ENCODE measurements around the gene PSTPIP2.

Gene PSTPIP2, protein sequence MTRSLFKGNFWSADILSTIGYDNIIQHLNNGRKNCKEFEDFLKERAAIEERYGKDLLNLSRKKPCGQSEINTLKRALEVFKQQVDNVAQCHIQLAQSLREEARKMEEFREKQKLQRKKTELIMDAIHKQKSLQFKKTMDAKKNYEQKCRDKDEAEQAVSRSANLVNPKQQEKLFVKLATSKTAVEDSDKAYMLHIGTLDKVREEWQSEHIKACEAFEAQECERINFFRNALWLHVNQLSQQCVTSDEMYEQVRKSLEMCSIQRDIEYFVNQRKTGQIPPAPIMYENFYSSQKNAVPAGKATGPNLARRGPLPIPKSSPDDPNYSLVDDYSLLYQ

DNA sequence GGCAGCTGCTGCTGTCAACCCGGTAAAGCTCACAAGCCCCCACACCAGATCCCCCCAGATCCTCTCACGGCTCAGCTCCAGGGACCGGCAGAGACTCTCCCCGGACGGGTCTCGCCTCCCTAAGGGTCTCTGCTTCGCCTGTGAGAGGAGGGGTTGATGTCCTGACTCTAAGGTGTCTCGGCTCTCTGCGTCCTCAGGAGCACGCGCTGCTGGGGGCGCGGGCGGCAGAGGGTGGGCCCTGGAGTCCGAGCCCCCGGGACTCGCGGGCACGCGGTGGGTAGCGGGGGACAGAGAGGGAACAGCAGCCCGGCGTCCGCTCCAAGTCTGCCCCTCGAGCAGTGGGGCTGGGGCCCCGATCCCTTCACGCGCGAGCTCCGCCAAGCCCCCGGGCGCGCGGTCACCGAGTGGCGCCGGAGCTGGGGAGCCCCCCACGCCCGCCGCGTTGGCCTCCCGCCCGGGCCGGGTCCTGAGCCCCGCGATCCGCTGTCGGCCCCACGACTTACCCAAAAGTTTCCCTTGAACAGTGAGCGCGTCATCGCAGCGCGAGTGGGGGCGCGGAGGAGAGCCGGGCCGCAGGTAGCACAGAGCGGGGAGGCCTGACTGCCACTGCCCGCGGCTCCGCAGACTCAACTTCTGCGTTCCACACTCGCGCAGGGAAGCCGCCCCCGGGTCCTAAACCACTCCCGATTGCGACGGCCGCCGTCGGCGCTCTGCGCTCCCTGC, at the start of gene PSTPIP2:
TSS of gene PSTPIP2 (minus strand) at position 608 of the 723 bp plus-strand sequence. CDS start at position 536, 72 bp downstream.
- Histone ChIP-seq H3K9ac (ENCODE audit: low read length) (peak within 1 kb of the TSS; percentile 3), H3K27me3 (ENCODE audit: control insufficient read depth, insufficient read depth, low read length) (no peaks in the 10 kb centered on the region), H3K27ac (ENCODE audit: low read depth, low read length) (no peak within 1 kb of the TSS), H3K4me1 (ENCODE audit: control insufficient read depth, insufficient read depth, low read length) (peaks cover 9% of the 10 kb centered on the region), H3K4me3 (ENCODE audit: low read length) (peak within 1 kb of the TSS; percentile 78), H3K36me3 (ENCODE audit: control insufficient read depth, insufficient read depth, low read length) (no peaks in the 10 kb centered on the region)

DNA sequence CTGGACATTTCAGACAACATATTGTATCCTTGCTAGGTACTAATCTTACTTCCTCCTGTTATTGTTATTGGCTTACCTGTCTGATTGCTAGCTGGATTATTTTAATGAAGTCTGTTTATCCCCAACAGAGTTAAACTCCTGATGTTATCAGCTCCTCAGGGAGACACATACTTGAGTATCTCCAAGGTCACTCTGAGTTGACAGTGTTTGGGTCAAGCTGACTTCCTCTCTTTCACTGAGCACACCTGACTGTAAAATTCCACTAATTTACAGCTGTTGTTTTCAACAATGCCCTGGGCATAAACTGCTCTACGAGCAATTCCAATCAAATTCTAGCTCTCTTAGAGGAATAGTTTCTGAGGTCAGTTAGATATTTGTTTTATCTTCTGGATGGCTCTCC, 41.7 kb upstream of the PSTPIP2 start:
- Histone ChIP-seq H3K27ac (ENCODE audit: low read depth, low read length) (no peak overlapping the region), H3K36me3 (ENCODE audit: control insufficient read depth, insufficient read depth, low read length) (peaks cover 4% of the 10 kb centered on the region), H3K27me3 (ENCODE audit: control insufficient read depth, insufficient read depth, low read length) (no peaks in the 10 kb centered on the region), H3K4me3 (ENCODE audit: low read length) (no peak overlapping the region), H3K9ac (ENCODE audit: low read length) (no peak overlapping the region), H3K4me1 (ENCODE audit: control insufficient read depth, insufficient read depth, low read length) (no peaks in the 10 kb centered on the region)

DNA sequence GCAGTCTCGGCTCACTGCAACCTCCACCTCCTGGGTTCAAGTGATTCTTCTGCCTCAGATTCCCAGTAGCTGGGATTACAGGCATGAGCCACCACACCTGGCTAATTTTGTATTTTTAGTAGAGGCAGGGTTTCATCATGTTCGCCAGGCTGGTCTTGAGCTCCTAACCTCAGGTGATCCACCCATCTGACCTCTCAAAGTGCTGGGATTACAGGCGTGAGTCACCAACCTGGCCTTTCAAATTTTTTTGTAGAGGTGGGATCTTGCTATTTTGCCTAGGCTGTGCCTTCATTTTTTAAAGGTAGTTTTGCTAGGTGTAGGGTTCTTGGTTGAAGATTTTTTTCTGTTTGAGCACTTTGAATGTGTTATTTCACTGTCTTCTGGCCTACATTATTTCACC, 38.3 kb upstream of the PSTPIP2 start:
- no peaks in the 10 kb centered on the region for H3K4me1 ChIP-seq (ENCODE audit: control insufficient read depth, insufficient read depth, low read length)
- peaks cover 4% of the 10 kb centered on the region for H3K36me3 ChIP-seq (ENCODE audit: control insufficient read depth, insufficient read depth, low read length)
- H3K9ac ChIP-seq (ENCODE audit: low read length), result no peak overlapping the region
- no peak overlapping the region for H3K27ac ChIP-seq (ENCODE audit: low read depth, low read length)
- no peaks in the 10 kb centered on the region for H3K27me3 ChIP-seq (ENCODE audit: control insufficient read depth, insufficient read depth, low read length)
- H3K4me3 ChIP-seq (ENCODE audit: low read length), result no peak overlapping the region

DNA sequence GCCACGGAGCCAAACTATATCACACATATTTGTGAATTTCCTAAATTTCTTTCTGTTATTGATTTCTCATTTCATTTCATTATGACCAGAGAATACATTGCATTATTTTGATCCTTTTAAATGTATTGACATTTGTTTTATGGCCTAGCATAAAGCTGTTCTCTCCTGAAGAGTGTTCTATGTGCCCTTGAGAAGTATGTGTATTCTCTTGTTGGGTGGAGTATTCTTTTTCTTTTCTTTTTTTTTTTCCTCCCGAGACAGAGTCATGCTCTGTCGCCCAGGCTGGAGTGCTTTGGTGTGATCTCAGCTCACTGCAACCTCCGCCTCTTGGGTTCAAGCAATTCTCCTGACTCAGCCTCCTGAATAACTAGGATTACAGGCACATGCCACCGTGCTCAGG, 37.3 kb upstream of the PSTPIP2 start:
- no peak overlapping the region for H3K9ac ChIP-seq (ENCODE audit: low read length)
- no peak overlapping the region for H3K27ac ChIP-seq (ENCODE audit: low read depth, low read length)
- no peaks in the 10 kb centered on the region for H3K27me3 ChIP-seq (ENCODE audit: control insufficient read depth, insufficient read depth, low read length)
- H3K4me1 ChIP-seq (ENCODE audit: control insufficient read depth, insufficient read depth, low read length), result peaks cover 4% of the 10 kb centered on the region
- H3K36me3 ChIP-seq (ENCODE audit: control insufficient read depth, insufficient read depth, low read length), result peaks cover 4% of the 10 kb centered on the region
- no peak overlapping the region for H3K4me3 ChIP-seq (ENCODE audit: low read length)

DNA sequence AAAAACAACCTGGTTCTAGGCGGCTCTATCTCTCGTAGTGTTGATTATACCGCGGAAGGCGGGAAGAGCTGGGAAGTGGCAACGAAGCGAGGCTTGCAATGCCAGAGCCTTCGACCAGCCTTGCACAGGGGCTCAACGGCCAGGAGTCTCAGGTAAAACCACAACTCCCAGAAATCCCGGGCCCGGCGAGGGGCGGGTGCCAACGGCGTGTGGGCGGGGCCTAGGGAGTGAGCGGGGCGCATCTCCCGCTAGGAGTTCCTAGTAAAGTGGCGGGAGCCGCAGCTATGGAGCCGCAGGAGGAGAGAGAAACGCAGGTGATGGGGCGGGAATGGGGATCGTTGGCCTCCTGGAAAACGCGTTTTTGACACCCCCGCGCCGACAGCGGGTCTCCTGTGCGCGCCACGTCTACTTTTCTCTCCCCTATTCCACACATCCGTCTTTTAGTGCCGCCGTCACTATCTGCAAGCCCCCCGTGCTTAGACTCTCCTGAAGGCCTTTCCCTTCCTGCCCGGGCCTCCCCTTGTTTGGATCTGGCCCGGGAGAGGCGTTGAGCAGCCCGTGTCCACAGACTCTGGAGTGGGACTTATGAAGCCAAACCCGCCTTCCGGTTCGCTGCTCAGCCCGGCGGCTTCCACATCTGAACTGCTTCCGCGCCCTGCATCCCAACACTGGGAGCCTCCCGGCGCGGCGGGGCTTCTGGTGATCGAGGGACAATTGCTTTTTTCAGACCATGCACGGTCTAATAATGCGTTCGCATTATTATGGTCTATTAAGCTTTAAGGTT, 32.3 kb upstream of the PSTPIP2 start, which contains the start of gene HAUS1:
TSS of gene HAUS1 (plus strand) at position 258 of the 784 bp plus-strand sequence. CDS start at position 285, 27 bp downstream.
- Histone ChIP-seq H3K4me3 (ENCODE audit: low read length) (peak within 1 kb of the TSS; percentile 94), H3K27me3 (ENCODE audit: control insufficient read depth, insufficient read depth, low read length) (no peaks in the 10 kb centered on the region), H3K36me3 (ENCODE audit: control insufficient read depth, insufficient read depth, low read length) (no peaks in the 10 kb centered on the region), H3K27ac (ENCODE audit: low read depth, low read length) (peak within 1 kb of the TSS; percentile 81), H3K4me1 (ENCODE audit: control insufficient read depth, insufficient read depth, low read length) (peaks cover 4% of the 10 kb centered on the region), H3K9ac (ENCODE audit: low read length) (peak within 1 kb of the TSS; percentile 84)

DNA sequence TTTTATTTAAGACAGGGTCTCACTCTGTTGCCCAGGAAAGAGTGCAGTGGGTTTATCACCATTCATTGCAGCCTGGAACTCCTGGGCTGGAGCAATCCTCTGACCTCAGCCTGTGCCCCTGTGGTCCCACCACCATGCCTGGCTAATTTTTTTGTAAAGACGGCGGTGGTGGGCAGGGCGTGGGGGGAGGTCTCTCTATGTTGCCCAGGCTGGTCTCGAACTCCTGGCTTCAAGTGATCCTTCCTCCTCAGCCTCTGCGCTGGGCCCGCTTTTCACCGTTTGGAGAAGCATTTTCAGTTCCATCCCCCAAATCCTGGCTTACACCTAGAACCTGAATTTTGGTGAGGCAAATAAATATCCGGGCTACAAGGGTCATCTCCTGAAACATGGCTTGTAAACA, 27.4 kb upstream of the PSTPIP2 start:
- no peaks in the 10 kb centered on the region for H3K27me3 ChIP-seq (ENCODE audit: control insufficient read depth, insufficient read depth, low read length)
- no peak overlapping the region for H3K9ac ChIP-seq (ENCODE audit: low read length)
- peaks cover 6% of the 10 kb centered on the region for H3K4me1 ChIP-seq (ENCODE audit: control insufficient read depth, insufficient read depth, low read length)
- no peaks in the 10 kb centered on the region for H3K36me3 ChIP-seq (ENCODE audit: control insufficient read depth, insufficient read depth, low read length)
- H3K4me3 ChIP-seq (ENCODE audit: low read length), result no peak overlapping the region
- H3K27ac ChIP-seq (ENCODE audit: low read depth, low read length), result no peak overlapping the region

DNA sequence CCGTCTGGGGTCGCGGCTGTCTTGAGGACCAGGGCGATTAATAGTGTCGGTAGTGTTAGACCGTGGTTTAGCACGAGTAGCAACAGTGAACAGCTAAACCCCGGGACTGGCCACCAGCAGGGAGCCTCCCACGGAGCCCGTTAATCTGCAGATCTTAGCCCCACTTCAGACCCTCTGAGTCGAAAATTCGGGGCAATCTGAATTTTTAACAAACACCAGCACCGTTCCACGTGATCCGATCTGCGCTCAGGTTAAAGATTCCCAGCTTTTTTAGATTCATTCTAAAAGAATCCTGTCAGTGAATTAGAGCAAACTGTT, 26.5 kb upstream of the PSTPIP2 start:
- Histone ChIP-seq H3K27me3 (ENCODE audit: control insufficient read depth, insufficient read depth, low read length) (no peaks in the 10 kb centered on the region), H3K36me3 (ENCODE audit: control insufficient read depth, insufficient read depth, low read length) (peaks cover 2% of the 10 kb centered on the region), H3K9ac (ENCODE audit: low read length) (peak overlapping the region; percentile 38), H3K4me1 (ENCODE audit: control insufficient read depth, insufficient read depth, low read length) (peaks cover 6% of the 10 kb centered on the region), H3K4me3 (ENCODE audit: low read length) (peak overlapping the region; percentile 90), H3K27ac (ENCODE audit: low read depth, low read length) (peak overlapping the region; percentile 95)

DNA sequence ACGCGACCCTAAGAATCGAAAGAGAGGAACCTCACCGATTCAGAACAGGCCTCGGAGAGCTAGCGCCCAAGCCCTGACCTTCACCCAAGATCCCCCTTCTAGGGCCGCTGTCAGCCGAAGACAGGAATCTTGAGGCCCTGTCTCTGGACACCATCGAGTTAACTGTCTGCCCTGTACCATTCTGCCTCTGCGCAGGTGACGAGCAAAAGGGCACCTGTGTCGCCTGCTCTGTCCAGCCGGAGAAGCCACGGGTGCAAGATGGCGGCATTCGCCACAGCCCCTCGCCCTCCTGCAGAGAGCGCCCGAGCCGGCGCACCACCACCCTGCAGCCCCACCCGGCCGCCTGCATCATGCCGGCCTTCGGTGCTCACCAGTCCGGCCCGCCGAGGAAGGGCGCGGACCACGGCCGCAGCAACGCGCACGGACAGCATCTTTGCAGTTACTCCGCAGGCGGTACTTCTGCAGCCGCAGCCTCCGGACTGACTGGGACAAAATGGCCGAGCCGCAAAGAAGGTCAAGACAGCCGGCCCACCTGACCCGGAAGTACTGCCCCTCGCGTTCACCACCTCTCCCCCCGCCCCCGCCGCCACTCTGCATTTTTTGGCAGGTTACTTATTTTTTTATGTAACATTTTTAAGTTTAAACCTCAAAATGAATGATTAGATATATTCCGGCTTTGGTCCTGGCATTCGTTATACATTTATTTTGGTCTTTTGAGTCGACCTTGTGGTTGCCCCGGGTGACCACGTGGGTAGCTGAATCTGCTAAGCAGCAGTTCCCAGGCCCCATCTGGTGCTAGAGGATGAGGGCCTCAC, 25.9 kb upstream of the PSTPIP2 start, which contains the start of gene ATP5F1A:
TSS of gene ATP5F1A (minus strand) at position 496 of the 815 bp plus-strand sequence. CDS start at position 431, 65 bp downstream.
- Histone ChIP-seq H3K9ac (ENCODE audit: low read length) (peak within 1 kb of the TSS; percentile 87), H3K36me3 (ENCODE audit: control insufficient read depth, insufficient read depth, low read length) (peaks cover 2% of the 10 kb centered on the region), H3K27me3 (ENCODE audit: control insufficient read depth, insufficient read depth, low read length) (no peaks in the 10 kb centered on the region), H3K4me3 (ENCODE audit: low read length) (peak within 1 kb of the TSS; percentile 90), H3K4me1 (ENCODE audit: control insufficient read depth, insufficient read depth, low read length) (peaks cover 6% of the 10 kb centered on the region), H3K27ac (ENCODE audit: low read depth, low read length) (peak within 1 kb of the TSS; percentile 95)

DNA sequence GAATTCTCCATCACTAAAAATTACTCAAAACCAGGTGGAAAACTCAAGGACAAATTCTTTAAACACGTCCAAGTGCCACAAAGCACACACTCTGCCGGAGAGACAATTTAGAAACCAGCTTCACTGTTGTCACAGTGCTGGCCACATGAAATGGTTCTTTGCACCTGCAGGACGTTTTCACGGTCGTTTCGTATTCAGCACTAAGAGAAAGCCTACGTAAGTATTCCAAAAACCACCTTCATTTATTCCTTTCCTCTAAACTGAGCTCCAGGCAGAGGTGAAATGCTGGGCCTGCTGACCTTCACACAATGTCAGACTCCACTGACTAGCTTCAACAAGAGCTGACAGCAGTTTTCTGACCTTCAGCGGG, 25.4 kb upstream of the PSTPIP2 start:
- Histone ChIP-seq H3K27me3 (ENCODE audit: control insufficient read depth, insufficient read depth, low read length) (no peaks in the 10 kb centered on the region), H3K36me3 (ENCODE audit: control insufficient read depth, insufficient read depth, low read length) (peaks cover 2% of the 10 kb centered on the region), H3K27ac (ENCODE audit: low read depth, low read length) (peak overlapping the region; percentile 95), H3K4me3 (ENCODE audit: low read length) (peak overlapping the region; percentile 90), H3K9ac (ENCODE audit: low read length) (peak overlapping the region; percentile 87), H3K4me1 (ENCODE audit: control insufficient read depth, insufficient read depth, low read length) (peaks cover 6% of the 10 kb centered on the region)

DNA sequence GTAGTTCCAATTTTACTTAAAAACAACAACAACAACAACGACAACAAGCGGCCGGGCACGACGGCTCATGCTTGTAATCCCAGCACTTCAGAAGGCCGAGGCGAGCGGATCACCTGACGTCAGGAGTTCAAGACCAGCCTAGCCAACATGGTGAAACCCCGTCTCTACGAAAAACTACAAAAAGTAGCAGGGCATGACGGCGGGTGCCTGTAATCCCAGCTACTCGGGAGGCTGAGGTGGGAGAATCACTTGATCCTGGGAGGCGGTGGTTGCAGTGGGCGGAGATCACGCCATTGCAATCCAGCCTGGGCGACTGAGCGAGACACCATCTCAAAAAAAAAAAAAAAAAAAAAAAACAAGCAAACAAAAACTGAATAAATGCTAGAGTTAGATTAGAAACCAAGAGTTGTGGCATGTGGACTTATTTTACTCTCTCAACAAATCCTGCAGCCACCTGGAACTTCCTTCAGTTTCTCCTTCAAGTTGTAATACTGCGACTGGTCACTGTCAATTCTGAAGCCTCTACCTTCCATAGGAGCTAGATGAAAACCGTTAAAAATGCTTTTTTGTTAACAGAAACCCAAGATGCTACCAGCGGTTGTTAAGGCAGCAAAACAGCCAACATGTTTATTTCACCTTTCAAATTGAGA, 24.7 kb upstream of the PSTPIP2 start:
- H3K27me3 ChIP-seq (ENCODE audit: control insufficient read depth, insufficient read depth, low read length), result no peaks in the 10 kb centered on the region
- H3K4me1 ChIP-seq (ENCODE audit: control insufficient read depth, insufficient read depth, low read length), result peaks cover 6% of the 10 kb centered on the region
- H3K36me3 ChIP-seq (ENCODE audit: control insufficient read depth, insufficient read depth, low read length), result peaks cover 2% of the 10 kb centered on the region
- H3K4me3 ChIP-seq (ENCODE audit: low read length), result peak overlapping the region; percentile 90
- peak overlapping the region; percentile 95 for H3K27ac ChIP-seq (ENCODE audit: low read depth, low read length)
- peak overlapping the region; percentile 87 for H3K9ac ChIP-seq (ENCODE audit: low read length)

DNA sequence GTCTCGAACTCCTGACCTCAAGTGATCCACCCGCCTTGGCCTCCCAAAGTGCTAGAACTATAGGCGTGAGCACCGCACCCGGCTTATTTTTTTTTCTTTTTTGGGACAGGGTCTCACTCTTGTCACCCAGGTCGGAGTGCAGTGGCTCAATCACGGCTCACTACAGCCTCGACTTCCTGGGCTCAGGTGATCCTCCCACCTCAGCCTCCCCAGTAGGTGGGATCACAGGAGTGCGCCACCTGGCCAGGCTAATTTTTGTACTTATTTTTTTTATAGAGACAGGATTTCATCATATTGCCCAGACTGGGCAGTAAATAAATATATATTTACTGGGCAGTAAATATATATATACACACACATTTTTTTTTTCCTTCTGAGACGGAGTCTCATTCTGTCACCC, 23.5 kb upstream of the PSTPIP2 start:
- Histone ChIP-seq H3K4me3 (ENCODE audit: low read length) (peak overlapping the region; percentile 21), H3K9ac (ENCODE audit: low read length) (no peak overlapping the region), H3K27ac (ENCODE audit: low read depth, low read length) (no peak overlapping the region), H3K36me3 (ENCODE audit: control insufficient read depth, insufficient read depth, low read length) (peaks cover 10% of the 10 kb centered on the region), H3K27me3 (ENCODE audit: control insufficient read depth, insufficient read depth, low read length) (no peaks in the 10 kb centered on the region), H3K4me1 (ENCODE audit: control insufficient read depth, insufficient read depth, low read length) (peaks cover 6% of the 10 kb centered on the region)
